Fibroblast of lung (primary cell): ENCODE data around the gene PCSK1.

Experiments
- CTCF ChIP-seq, 2 donors: IDR thresholded peaks in 1 of 2; conservative IDR thresholded peaks in 1 of 2; 1 replicate in 1 of 2; 2 replicates in 1 of 2; pipeline ENCODE4 v1.5.1; 2011 to 2012; ENCODE audit warnings: low read length in 2 of 2, control low read depth in 1 of 2, inconsistent platforms in 1 of 2, low read depth in 1 of 2, mild to moderate bottlenecking in 1 of 2
- EZH2 ChIP-seq: IDR thresholded peaks from 2 replicates; pipeline ENCODE4 v1.5.1; 2012; ENCODE audit warnings: low read length, control low read depth, mild to moderate bottlenecking; ENCODE audit errors: missing control alignments

- TF ChIP-seq CTCF (conservative IDR thresholded peaks at IDR 0.05 in 1 of 2, IDR thresholded peaks at IDR 0.05 in 1 of 2; ENCODE audit: low read depth in 1 of 2, low read length in 2 of 2), result no peak
- TF ChIP-seq EZH2, result no peak
Observed at GRCh38 chr5:96459313-96460121, 26.5 kb upstream of the PCSK1 start.
